DOHH2 (cell line): Measurements from ENCODE around the gene FOXI1.
A peak's percentile ranks its signal among the peaks of the same experiment; 100 is the strongest.

Source experiments
- H3F3A ChIP-seq: fragments of 200-600 bp; sonication (generic), shearing (Covaris generic); 2 replicates; pipeline ENCODE4 v1.6.0; 2016; ENCODE audit warnings: antibody characterized with exemption, mild to moderate bottlenecking; ENCODE audit not compliant: control insufficient read depth, insufficient read depth
- H3K27ac ChIP-seq: fragments of 200-600 bp; sonication (generic); 2 replicates; pipeline ENCODE4 v1.5.1; 2014; ENCODE audit warnings: low read depth, mild to moderate bottlenecking, low read length, moderate library complexity
- H3K27me3 ChIP-seq: fragments of 200-600 bp; sonication (generic); 2 replicates; pipeline ENCODE4 v1.6.1; 2014; ENCODE audit warnings: mild to moderate bottlenecking, low read length, mixed read lengths; ENCODE audit not compliant: control insufficient read depth
- H3K36me3 ChIP-seq: fragments of 200-600 bp; sonication (generic); 2 replicates; pipeline ENCODE4 v1.6.1; 2014; ENCODE audit warnings: mild to moderate bottlenecking, low read length, moderate library complexity, mixed read lengths; ENCODE audit not compliant: control insufficient read depth
- H3K4me1 ChIP-seq: fragments of 200-600 bp; sonication (generic); 2 replicates; pipeline ENCODE4 v1.6.1; 2014; ENCODE audit warnings: mild to moderate bottlenecking, low read length, mixed read lengths; ENCODE audit not compliant: control insufficient read depth
- H3K4me2 ChIP-seq: fragments of 200-600 bp; sonication (generic); 2 replicates; pipeline ENCODE4 v1.6.0; 2014; ENCODE audit warnings: mild to moderate bottlenecking, low read length, moderate library complexity
- H3K4me3 ChIP-seq: fragments of 200-600 bp; sonication (generic); 2 replicates; pipeline ENCODE4 v1.5.1; 2014; ENCODE audit warnings: mild to moderate bottlenecking, low read length, mixed read lengths
- H3K79me2 ChIP-seq: fragments of 200-600 bp; sonication (generic); 2 replicates; pipeline ENCODE4 v1.6.1; 2014; ENCODE audit warnings: mild to moderate bottlenecking, low read length, mixed read lengths; ENCODE audit not compliant: control insufficient read depth
- H3K9me2 ChIP-seq: fragments of 200-600 bp; sonication (generic); replicated peaks from 2 replicates; pipeline ENCODE4 v1.6.1; 2014; ENCODE audit warnings: mild to moderate bottlenecking, low read length, mixed read lengths; ENCODE audit not compliant: control insufficient read depth
- H3K9me3 ChIP-seq: fragments of 200-600 bp; sonication (generic); 2 replicates; pipeline ENCODE4 v1.6.1; 2014; ENCODE audit warnings: antibody characterized with exemption, low read length, mixed read lengths; ENCODE audit not compliant: control insufficient read depth, insufficient read depth
- H4K20me1 ChIP-seq: fragments of 200-600 bp; sonication (generic); 2 replicates; pipeline ENCODE4 v1.6.0; 2014; ENCODE audit warnings: low read depth, mild to moderate bottlenecking, antibody characterized with exemption, low read length, moderate library complexity; ENCODE audit not compliant: control insufficient read depth, insufficient read depth
- CTCF ChIP-seq: fragments of 200-600 bp; sonication (generic); IDR thresholded peaks from one replicate; pipeline ENCODE4 v1.5.1; 2014; ENCODE audit warnings: antibody characterized with exemption, mild to moderate bottlenecking, low read depth, low read length; ENCODE audit not compliant: poor library complexity, severe bottlenecking
- EZH2phosphoT487 ChIP-seq: fragments of 200-600 bp; sonication (generic); IDR thresholded peaks from 2 replicates; pipeline ENCODE4 v1.6.1; 2017; ENCODE audit warnings: borderline replicate concordance, mild to moderate bottlenecking, antibody characterized with exemption, low read length, moderate library complexity, mixed read lengths

The FOXI1 gene

DNA sequence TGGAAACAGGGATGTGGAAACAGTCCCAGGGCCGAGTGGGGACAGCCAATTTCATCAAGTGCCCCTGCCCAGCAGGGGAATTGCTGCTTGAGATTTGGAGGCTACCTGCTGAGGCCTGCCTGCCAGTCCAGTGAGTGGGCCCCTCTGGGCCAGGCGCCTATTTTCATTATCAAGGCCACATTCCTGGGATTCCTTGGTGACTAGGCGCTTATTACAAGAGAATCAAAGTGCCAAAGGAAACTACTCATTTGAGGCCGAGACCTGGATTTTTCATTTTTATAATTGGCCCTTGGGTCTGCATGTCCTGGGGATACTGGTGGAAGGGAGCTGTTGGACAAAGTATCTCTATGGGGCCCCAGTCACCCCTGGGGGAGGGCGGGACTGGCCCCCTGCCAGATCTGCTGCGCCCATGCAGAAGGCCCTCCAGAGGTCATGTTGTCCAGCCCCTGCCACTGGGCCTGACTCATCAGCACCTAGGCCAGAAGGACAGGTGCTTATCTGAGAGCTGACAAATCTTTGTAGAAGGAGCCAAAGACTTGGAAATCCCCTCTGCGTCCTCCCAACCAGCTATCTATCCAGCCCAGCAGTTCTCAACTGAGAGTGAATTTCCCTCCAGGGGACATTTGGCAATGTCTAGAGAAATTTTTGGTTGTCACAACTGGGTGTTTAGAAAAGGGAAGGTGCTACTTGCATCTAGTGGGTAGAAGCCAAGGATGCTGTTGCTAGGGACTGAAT is 45.6 kb downstream of the FOXI1 start:
- Histone ChIP-seq H3K79me2 (no peaks in the 10 kb centered on the region), H3K4me3 (no peak overlapping the region), H3K36me3 (no peaks in the 10 kb centered on the region), H3K9me3 (no peaks in the 10 kb centered on the region), H3K4me2 (no peak overlapping the region), H3K27ac (no peak overlapping the region), H4K20me1 (no peaks in the 10 kb centered on the region), H3K4me1 (peaks cover 32% of the 10 kb centered on the region), H3K27me3 (no peaks in the 10 kb centered on the region), H3K9me2 (no peaks in the 10 kb centered on the region), H3F3A (no peaks in the 10 kb centered on the region)
- TF ChIP-seq CTCF (no peak), EZH2phosphoT487 (no peak)

- no peaks in the 10 kb centered on the region for H3K27me3 ChIP-seq
- no peak overlapping the region for H3K27ac ChIP-seq
- H3K36me3 ChIP-seq, result no peaks in the 10 kb centered on the region
- H3K9me3 ChIP-seq, result no peaks in the 10 kb centered on the region
- no peaks in the 10 kb centered on the region for H3F3A ChIP-seq
- H3K4me3 ChIP-seq, result no peak overlapping the region
- TF ChIP-seq CTCF (no peak), EZH2phosphoT487 (no peak)
- no peaks in the 10 kb centered on the region for H4K20me1 ChIP-seq
- H3K4me1 ChIP-seq, result peaks cover 43% of the 10 kb centered on the region
- no peaks in the 10 kb centered on the region for H3K79me2 ChIP-seq
- no peak overlapping the region for H3K4me2 ChIP-seq
- H3K9me2 ChIP-seq, result no peaks in the 10 kb centered on the region
Measured at GRCh38 chr5:170152767-170153166, 47.1 kb downstream of the FOXI1 start.

GRCh38 chr5:170154297-170154696 is 48.6 kb downstream of the FOXI1 start:
- Histone ChIP-seq H3K9me2 (no peaks in the 10 kb centered on the region), H3F3A (no peaks in the 10 kb centered on the region), H3K4me3 (peak overlapping the region; percentile 52), H3K9me3 (no peaks in the 10 kb centered on the region), H3K79me2 (no peaks in the 10 kb centered on the region), H3K27ac (peak overlapping the region; percentile 72), H3K36me3 (no peaks in the 10 kb centered on the region), H4K20me1 (no peaks in the 10 kb centered on the region), H3K27me3 (no peaks in the 10 kb centered on the region), H3K4me2 (peak overlapping the region; percentile 57), H3K4me1 (peaks cover 43% of the 10 kb centered on the region)
- TF ChIP-seq CTCF, result no peak
- TF ChIP-seq EZH2phosphoT487, result no peak
